Panc1 (cell line): ENCODE results near the gene RBMS1.

Source experiments
- POLR2AphosphoS5 ChIP-seq: IDR thresholded peaks from 2 replicates; pipeline ENCODE4 v1.6.1; 2012; ENCODE audit warnings: mild to moderate bottlenecking, low read depth, low read length, moderate library complexity
- SIN3A ChIP-seq: IDR thresholded peaks from 2 replicates; pipeline ENCODE4 v1.6.1; 2012; ENCODE audit warnings: low read depth, mild to moderate bottlenecking, low read length, moderate library complexity, borderline replicate concordance; ENCODE audit not compliant: insufficient read depth
- TCF7L2 ChIP-seq: IDR thresholded peaks from 2 replicates; pipeline ENCODE4 v1.6.1; 2011; ENCODE audit warnings: mild to moderate bottlenecking, low read depth, low read length, inconsistent platforms
- TF ChIP-seq, protein P1 (sequence below): fragments of 450-650 bp; IDR thresholded peaks from 2 replicates; pipeline ENCODE4 v1.5.1; 2017; ENCODE audit warnings: mild to moderate bottlenecking

DNA sequence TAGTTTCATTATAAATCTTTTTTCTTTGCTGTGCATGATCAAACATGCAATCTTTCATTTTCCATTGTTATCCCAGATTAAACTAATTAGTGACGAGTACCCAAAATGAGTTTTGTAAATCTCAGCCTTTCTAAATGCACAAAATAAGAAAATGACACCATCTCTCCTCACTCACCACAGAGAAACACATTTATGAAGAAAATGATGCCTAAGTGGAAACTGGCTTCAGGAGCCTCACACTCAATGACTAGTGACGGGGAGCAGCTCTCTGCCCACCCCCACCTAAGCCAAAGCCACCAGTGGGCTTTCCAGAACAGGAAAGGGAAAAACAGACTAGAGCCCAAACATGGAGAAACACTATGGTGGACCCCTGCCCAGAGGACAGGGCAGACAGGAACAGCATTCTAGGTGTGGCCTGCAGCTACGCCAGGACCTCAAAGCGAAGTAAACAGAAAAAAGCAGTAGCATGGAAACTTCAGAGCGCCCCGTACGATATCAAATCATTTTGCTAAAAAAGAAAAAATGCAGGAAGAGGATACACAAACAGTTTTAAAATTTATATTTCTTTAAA lies 113.5 kb downstream of the RBMS1 start:
- TF ChIP-seq, protein P1, sequence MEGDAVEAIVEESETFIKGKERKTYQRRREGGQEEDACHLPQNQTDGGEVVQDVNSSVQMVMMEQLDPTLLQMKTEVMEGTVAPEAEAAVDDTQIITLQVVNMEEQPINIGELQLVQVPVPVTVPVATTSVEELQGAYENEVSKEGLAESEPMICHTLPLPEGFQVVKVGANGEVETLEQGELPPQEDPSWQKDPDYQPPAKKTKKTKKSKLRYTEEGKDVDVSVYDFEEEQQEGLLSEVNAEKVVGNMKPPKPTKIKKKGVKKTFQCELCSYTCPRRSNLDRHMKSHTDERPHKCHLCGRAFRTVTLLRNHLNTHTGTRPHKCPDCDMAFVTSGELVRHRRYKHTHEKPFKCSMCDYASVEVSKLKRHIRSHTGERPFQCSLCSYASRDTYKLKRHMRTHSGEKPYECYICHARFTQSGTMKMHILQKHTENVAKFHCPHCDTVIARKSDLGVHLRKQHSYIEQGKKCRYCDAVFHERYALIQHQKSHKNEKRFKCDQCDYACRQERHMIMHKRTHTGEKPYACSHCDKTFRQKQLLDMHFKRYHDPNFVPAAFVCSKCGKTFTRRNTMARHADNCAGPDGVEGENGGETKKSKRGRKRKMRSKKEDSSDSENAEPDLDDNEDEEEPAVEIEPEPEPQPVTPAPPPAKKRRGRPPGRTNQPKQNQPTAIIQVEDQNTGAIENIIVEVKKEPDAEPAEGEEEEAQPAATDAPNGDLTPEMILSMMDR = no peak
- TF ChIP-seq POLR2AphosphoS5 (no peak), SIN3A (no peak), TCF7L2 (no peak)
